Astrocyte (in vitro differentiated cells and primary cell): ENCODE measurements around the gene RPL13.

ENCODE experiments used
- CTCF ChIP-seq: IDR thresholded peaks from 2 replicates; pipeline ENCODE4 v1.5.1; 2011; ENCODE audit warnings: low read depth, mild to moderate bottlenecking, inconsistent platforms, low read length, moderate library complexity; ENCODE audit not compliant: insufficient read depth
- EZH2 ChIP-seq: IDR thresholded peaks from 2 replicates; pipeline ENCODE4 v1.6.1; 2012; ENCODE audit warnings: mild to moderate bottlenecking, low read length, inconsistent platforms; ENCODE audit not compliant: insufficient read depth

GRCh38 chr16:89583197-89583894 lies 22.9 kb downstream of the RPL13 start:
- TF ChIP-seq CTCF (no peak), EZH2 (no peak)
